Esophagus squamous epithelium (tissue), 5 donors: ENCODE data around the gene VGLL4. TPM values are rescaled to one million over a fixed set of nuclear protein-coding genes. Genes with fewer than 3 reads are reported as not detected.
"Not testable (repeated sequence)": the region's sequence is repeated elsewhere in the genome, so short reads cannot be mapped to it uniquely, and the experiment has no call there.

Source experiments
- DNase-seq: peaks from one replicate; lab custom pipeline; 2025; lab: John Stamatoyannopoulos, UW
- H3K27ac ChIP-seq, 4 donors: fragments of 200-600 bp; sonication (generic); one replicate each; pipeline ENCODE4 v1.5.1; 2016 to 2019; ENCODE audit warnings: mild to moderate bottlenecking in 1 of 4
- H3K27me3 ChIP-seq, 4 donors: fragments of 200-600 bp; sonication (generic); 1 replicate in 3 of 4; 2 replicates in 1 of 4; pipeline versions ENCODE4 v1.5.1 to v1.6.0; 2017 to 2021; ENCODE audit warnings: antibody characterized with exemption in 1 of 4
- H3K36me3 ChIP-seq, 3 donors: fragments of 200-600 bp; sonication (generic); one replicate each; pipeline ENCODE4 v1.5.1; 2016 to 2019
- H3K4me1 ChIP-seq, 3 donors: fragments of 200-600 bp; sonication (generic); one replicate each; pipeline ENCODE4 v1.5.1; 2017 to 2019
- H3K4me3 ChIP-seq, 4 donors: fragments of 200-600 bp; sonication (generic); 1 replicate in 3 of 4; 2 replicates in 1 of 4; pipeline ENCODE4 v1.5.1; 2016 to 2019; ENCODE audit warnings: mild to moderate bottlenecking in 2 of 4, moderate library complexity in 1 of 4
- H3K9me3 ChIP-seq, 3 donors: fragments of 200-600 bp; sonication (generic); one replicate each; pipeline ENCODE4 v1.5.1; 2016 to 2019
- CTCF ChIP-seq, 6 experiments: fragments of 450-650 bp in 4 of 6; fragments of 200-600 bp in 2 of 6; sonication (generic) in 2 of 6; IDR thresholded peaks; one replicate each; pipeline ENCODE4 v1.5.1; 2016 to 2019; ENCODE audit warnings: antibody characterized with exemption in 6 of 6, mild to moderate bottlenecking in 4 of 6, moderate library complexity in 4 of 6
- POLR2A ChIP-seq, 4 donors: fragments of 450-650 bp; IDR thresholded peaks; one replicate each; pipeline ENCODE4 v1.6.1; 2017; ENCODE audit warnings: antibody characterized with exemption in 4 of 4, mild to moderate bottlenecking in 4 of 4, moderate library complexity in 3 of 4
- WGBS, 2 donors: methylation state at CpG; one replicate each; pipeline ENCODE4 v1.1.5; 2018; 5-methylcytosine and 5-hydroxymethylcytosine counted together
- intact Hi-C: fragments of 100-400 bp; cut with DNase I; formaldehyde crosslinking; loops from one replicate; pipeline ENCODE4 v1.15.0; 2022
- total RNA-seq, 4 donors: library from RNA; depleted of rRNA; stranded (reverse); fragments of >200 nt; gene quantifications; one replicate each; pipeline ENCODE4 v1.1.0, GENCODE V29; 2016
- donor health status: DM: yes; HTN: yes; CAD: no.

Gene VGLL4
- total RNA-seq, 4 donors from 2014 or later = 31.8 to 50.0 (median 44.5) TPM

GRCh38 chr3:11513817-11514135 lies 129.9 kb downstream of the VGLL4 start:
- no peaks in the 10 kb centered on the region for H3K27me3 ChIP-seq
- peak overlapping the region; percentile 9 to 59 (median 50) for H3K27ac ChIP-seq
- no peaks in the 10 kb centered on the region for H3K36me3 ChIP-seq
- H3K9me3 ChIP-seq = no peaks in the 10 kb centered on the region
- H3K4me1 ChIP-seq = peaks cover 3 to 41% (median 20%) of the 10 kb centered on the region in 3 donors
- WGBS, 2 donors = 78 to 96% methylated on average over 3 of the region's 3 CpGs
- H3K4me3 ChIP-seq = no peak overlapping the region
- TF ChIP-seq POLR2A (IDR thresholded peaks at IDR 0.05) (no peak), CTCF (IDR thresholded peaks at IDR 0.05) (no peak)
- intact Hi-C loops = no loop called here
- DNase-seq = no peak

- H3K4me3 ChIP-seq, H3K36me3 ChIP-seq, H3K27me3 ChIP-seq, intact Hi-C loops, H3K9me3 ChIP-seq, DNase-seq: not testable (repeated sequence)
- Histone ChIP-seq H3K27ac (peak overlapping the region; percentile 9 to 59 (median 50)), H3K4me1 (peaks cover 7 to 46% (median 26%) of the 10 kb centered on the region in 3 donors)
- 83 to 90% methylated on average over 2 to 4 of the region's 27 CpGs for WGBS, 2 donors
These were observed 130.4 kb downstream of the VGLL4 start for GRCh38 chr3:11513125-11513816.

- no CpG with 5 or more reads among the region's 20 CpGs for WGBS, 2 donors
- intact Hi-C loops, DNase-seq, H3K4me3 ChIP-seq, H3K9me3 ChIP-seq, H3K27ac ChIP-seq, H3K36me3 ChIP-seq, H3K27me3 ChIP-seq: not testable (repeated sequence)
- peaks cover 7 to 52% (median 33%) of the 10 kb centered on the region in 3 donors for H3K4me1 ChIP-seq
These were observed 132.1 kb downstream of the VGLL4 start for GRCh38 chr3:11511606-11512005.

- no peak overlapping the region for H3K4me3 ChIP-seq
- no peaks in the 10 kb centered on the region for H3K36me3 ChIP-seq
- intact Hi-C loops = no loop called here
- no peaks in the 10 kb centered on the region for H3K9me3 ChIP-seq
- WGBS, 2 donors = 80 to 88% methylated on average over 4 to 5 of the region's 5 CpGs
- TF ChIP-seq CTCF (IDR thresholded peaks at IDR 0.05) = no peak
- TF ChIP-seq POLR2A (IDR thresholded peaks at IDR 0.05) = no peak
- peaks cover 7 to 52% (median 33%) of the 10 kb centered on the region in 3 donors for H3K4me1 ChIP-seq
- peak overlapping the region in 2 of 4 donors; percentile 71 to 73 for H3K27ac ChIP-seq
- DNase-seq = no peak
- H3K27me3 ChIP-seq = no peaks in the 10 kb centered on the region
These were observed 133.4 kb downstream of the VGLL4 start for GRCh38 chr3:11510356-11510755.

- 62 to 71% methylated on average over 5 of the region's 5 CpGs for WGBS, 2 donors
- no peak overlapping the region for H3K4me3 ChIP-seq
- intact Hi-C loops = no loop called here
- peak overlapping the region in 3 of 4 donors; percentile 71 to 73 (median 72) for H3K27ac ChIP-seq
- TF ChIP-seq CTCF (IDR thresholded peaks at IDR 0.05) (no peak), POLR2A (IDR thresholded peaks at IDR 0.05) (no peak)
- no peak for DNase-seq
- no peaks in the 10 kb centered on the region for H3K36me3 ChIP-seq
- H3K9me3 ChIP-seq = no peaks in the 10 kb centered on the region
- H3K27me3 ChIP-seq = no peaks in the 10 kb centered on the region
- H3K4me1 ChIP-seq = peaks cover 7 to 49% (median 33%) of the 10 kb centered on the region in 3 donors
These were observed 133.7 kb downstream of the VGLL4 start for GRCh38 chr3:11510001-11510340.

GRCh38 chr3:11509173-11510000 lies 134.3 kb downstream of the VGLL4 start:
- Histone ChIP-seq H3K4me3 (no peak overlapping the region), H3K9me3 (no peaks in the 10 kb centered on the region), H3K36me3 (no peaks in the 10 kb centered on the region), H3K27me3 (no peaks in the 10 kb centered on the region), H3K4me1 (peaks cover 7 to 44% (median 31%) of the 10 kb centered on the region in 3 donors), H3K27ac (peak overlapping the region in 3 of 4 donors; percentile 71 to 75 (median 73))
- no peak for TF ChIP-seq CTCF (IDR thresholded peaks at IDR 0.05)
- 46 to 52% methylated on average over 9 of the region's 9 CpGs for WGBS, 2 donors
- DNase-seq = no peak
- intact Hi-C loops = no loop called here
